CD4-positive, alpha-beta T cell (primary cell): ENCODE data around the gene LDLRAD4. TPM values are rescaled to one million over a fixed set of nuclear protein-coding genes. Genes with fewer than 3 reads are reported as not detected.

Experiments
- ATAC-seq: fragments of 200-7000 bp; cut with Tn5 transposase; one replicate; pipeline ENCODE4 v1.10.0; 2022; ENCODE audit warnings: mild to moderate bottlenecking; ENCODE audit not compliant: poor library complexity
- CTCF ChIA-PET: fragments of 350-600 bp; sonication (Branson Sonifier 250); formaldehyde crosslinking; loops from one replicate; lab custom pipeline; 2021; ENCODE audit warnings: antibody characterized with exemption, inconsistent platforms; lab: Charles Lee
- POLR2A ChIA-PET: fragments of 350-600 bp; sonication (Branson Sonifier 250); formaldehyde crosslinking; loops from one replicate; lab custom pipeline; 2021; ENCODE audit warnings: antibody characterized with exemption, inconsistent platforms; lab: Charles Lee
- DNase-seq, 14 experiments: peaks; one replicate each; pipeline ENCODE4 v3.0.0-alpha.2; 2013 to 2020; ENCODE audit warnings: mixed read lengths in 2 of 14
- H3K27ac ChIP-seq, 2 donors: one replicate each; pipeline versions ENCODE4 v1.5.1 to v1.7.0; 2013; ENCODE audit warnings: low read length in 2 of 2, low read depth in 1 of 2, mild to moderate bottlenecking in 1 of 2
- H3K27me3 ChIP-seq, 2 experiments: 1 replicate in 1 of 2; 2 replicates in 1 of 2; pipeline versions ENCODE4 v1.6.1 to v1.7.0; 2013; ENCODE audit warnings: low read length in 2 of 2, control low read depth in 1 of 2, mild to moderate bottlenecking in 1 of 2, moderate library complexity in 1 of 2; ENCODE audit not compliant: insufficient read depth in 2 of 2, control insufficient read depth in 1 of 2
- H3K36me3 ChIP-seq: one replicate; pipeline ENCODE4 v1.6.1; 2013; ENCODE audit warnings: low read length, control low read depth; ENCODE audit not compliant: insufficient read depth
- H3K4me1 ChIP-seq: one replicate; pipeline ENCODE4 v1.6.1; 2013; ENCODE audit warnings: low read length, control low read depth; ENCODE audit not compliant: insufficient read depth
- H3K4me3 ChIP-seq: one replicate; pipeline ENCODE4 v1.5.1; 2013; ENCODE audit warnings: mild to moderate bottlenecking, low read length, moderate library complexity
- H3K9me3 ChIP-seq, 2 experiments: 1 replicate in 1 of 2; 2 replicates in 1 of 2; pipeline versions ENCODE4 v1.6.1 to v1.7.0; 2013; ENCODE audit warnings: low read length in 2 of 2, mild to moderate bottlenecking in 2 of 2, control low read depth in 1 of 2, moderate library complexity in 1 of 2; ENCODE audit not compliant: control insufficient read depth in 1 of 2, insufficient read depth in 1 of 2
- H3K27ac Mint-ChIP-seq: one replicate; pipeline ENCODE4 v1.8.0; 2020; ENCODE audit warnings: mixed read lengths
- H3K27me3 Mint-ChIP-seq: one replicate; pipeline ENCODE4 v1.8.0; 2021; ENCODE audit warnings: mixed read lengths
- H3K36me3 Mint-ChIP-seq: one replicate; pipeline ENCODE4 v1.8.0; 2021; ENCODE audit warnings: low read depth, mixed read lengths
- H3K4me1 Mint-ChIP-seq: one replicate; pipeline ENCODE4 v1.8.0; 2021; ENCODE audit warnings: low read depth, mixed read lengths
- H3K4me3 Mint-ChIP-seq: one replicate; pipeline ENCODE4 v1.8.0; 2020; ENCODE audit warnings: mild to moderate bottlenecking, mixed read lengths
- H3K9me3 Mint-ChIP-seq: one replicate; pipeline ENCODE4 v1.8.0; 2020; ENCODE audit warnings: mixed read lengths
- CTCF ChIP-seq: fragments of 200-600 bp; IDR thresholded peaks from one replicate; pipeline ENCODE4 v1.8.0; 2022; ENCODE audit warnings: antibody characterized with exemption, mild to moderate bottlenecking
- intact Hi-C, 2 experiments: fragments of 100-400 bp; cut with DNase I in 1 of 2; cut with micrococcal nuclease in 1 of 2; formaldehyde crosslinking; loops; one replicate each; pipeline versions ENCODE4 v1.15.1 to v1.9.0; 2023 to 2025; cut with DNase I, micrococcal nuclease
- total RNA-seq, 174 experiments: library from RNA in 2 of 174; stranded (reverse) in 2 of 174; gene quantifications; one replicate each; pipeline ENCODE4 v1.2.3 and lab custom pipeline; 2021 to 2026

LDLRAD4 gene
- total RNA-seq, 2 experiments from 2014 or later, result 51.9 to 52.7 TPM

GRCh38 chr18:13418013-13418710 is 199.6 kb downstream of the LDLRAD4 start:
- no peak for ATAC-seq
- TF ChIP-seq CTCF, result no peak
- Histone ChIP-seq H3K4me1 (peaks cover 36% of the 10 kb centered on the region), H3K36me3 (no peaks in the 10 kb centered on the region), H3K4me3 (no peak overlapping the region), H3K27ac (no peak overlapping the region), H3K9me3 (no peaks in the 10 kb centered on the region), H3K27me3 (no peaks in the 10 kb centered on the region)
- intact Hi-C loops, result no loop called here
- POLR2A ChIA-PET, result no interaction called here
- Mint-ChIP-seq H3K36me3 (peaks cover 11% of the 10 kb centered on the region), H3K27ac (no peak overlapping the region), H3K4me1 (peaks cover 51% of the 10 kb centered on the region), H3K4me3 (no peak overlapping the region), H3K27me3 (no peaks in the 10 kb centered on the region), H3K9me3 (no peaks in the 10 kb centered on the region)
- CTCF ChIA-PET, result interaction anchor here (1.0 kb wide), 1 partner anchor 18 kb away, joined by 3 read pairs; no protein-coding TSS in a partner anchor
- DNase-seq, result no peak

DNA sequence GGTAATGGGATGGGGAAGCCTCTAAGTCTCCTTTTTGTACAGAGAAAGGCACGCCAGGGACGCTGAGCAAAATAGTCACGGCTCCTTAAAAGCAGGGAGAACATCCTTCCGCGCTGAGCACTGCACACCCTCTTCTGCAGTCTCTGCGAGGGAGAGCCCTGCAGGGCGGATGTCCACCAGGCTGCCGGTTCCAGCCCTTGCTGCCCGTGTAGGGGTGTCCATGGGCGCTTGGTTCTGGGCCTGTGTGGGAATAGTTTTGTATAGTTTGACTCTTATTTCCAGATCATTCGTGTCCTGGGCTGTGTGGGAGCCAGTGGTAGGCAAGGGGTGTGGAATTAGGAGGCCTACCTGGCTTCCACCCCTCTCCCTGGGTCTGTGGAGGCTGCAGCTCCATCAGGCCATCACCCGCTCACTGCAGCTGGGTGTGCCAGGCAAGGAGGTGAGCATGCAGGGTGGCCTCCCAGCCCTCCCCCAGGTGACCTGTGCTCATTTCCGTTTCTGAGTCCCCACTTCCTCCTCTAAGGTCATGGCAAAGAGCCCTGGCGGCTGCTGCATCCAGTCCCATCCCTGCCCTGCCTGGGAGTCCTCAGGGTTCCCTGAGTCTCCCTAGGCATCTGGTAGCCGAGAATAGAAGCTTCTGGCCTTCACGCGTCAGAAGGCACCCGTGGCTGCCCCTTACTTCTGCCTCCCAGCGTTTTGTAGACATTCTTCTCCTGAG is 202.6 kb downstream of the LDLRAD4 start:
- peak in 2 of 14 experiments; percentile 9 to 18 for DNase-seq
- TF ChIP-seq CTCF, result no peak
- Mint-ChIP-seq H3K4me3 (no peak overlapping the region), H3K27ac (no peak overlapping the region), H3K9me3 (no peaks in the 10 kb centered on the region), H3K4me1 (peaks cover 55% of the 10 kb centered on the region), H3K27me3 (no peaks in the 10 kb centered on the region), H3K36me3 (no peaks in the 10 kb centered on the region)
- ChIA-PET POLR2A (no interaction called here), CTCF (no interaction called here)
- H3K36me3 ChIP-seq, result no peaks in the 10 kb centered on the region
- H3K27ac ChIP-seq, result no peak overlapping the region
- intact Hi-C loops, result no loop called here
- H3K4me1 ChIP-seq, result peaks cover 33% of the 10 kb centered on the region
- H3K9me3 ChIP-seq, result no peaks in the 10 kb centered on the region
- H3K27me3 ChIP-seq, result no peaks in the 10 kb centered on the region
- ATAC-seq, result no peak
- H3K4me3 ChIP-seq, result no peak overlapping the region

DNA sequence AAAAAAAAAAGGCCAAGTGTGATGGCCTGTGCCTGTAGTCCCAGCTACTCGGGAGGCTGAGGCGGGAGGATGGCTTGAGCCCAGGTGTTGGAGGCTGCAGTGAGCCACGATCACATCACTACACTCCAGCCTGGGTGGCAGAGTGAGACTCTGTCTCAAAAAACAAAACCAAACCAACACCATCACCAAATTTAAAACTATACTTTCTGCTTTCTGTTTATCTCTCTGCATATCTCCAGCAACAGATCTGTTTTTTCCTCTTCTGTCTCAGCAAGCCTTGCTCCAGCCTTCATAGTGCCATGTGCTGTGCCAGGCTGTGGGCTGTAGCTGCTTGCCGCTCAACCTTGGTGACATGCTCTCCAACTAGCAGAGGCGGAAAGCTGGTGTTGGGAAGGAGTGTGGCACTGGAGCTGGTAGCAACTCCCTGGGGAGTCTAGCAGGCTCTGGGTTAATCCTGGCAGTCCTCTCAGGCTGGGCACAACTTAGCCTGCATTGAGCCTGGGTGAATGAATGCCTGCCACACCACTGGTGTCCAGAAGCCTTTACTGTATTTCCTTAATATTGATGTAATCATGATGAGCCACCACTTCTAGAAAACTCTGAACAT is 204.1 kb downstream of the LDLRAD4 start:
- intact Hi-C loops, result no loop called here
- CTCF ChIA-PET, result no interaction called here

More for the DNA sequence above, 204.1 kb downstream of the LDLRAD4 start:
- H3K27me3 Mint-ChIP-seq, result no peaks in the 10 kb centered on the region
- no peaks in the 10 kb centered on the region for H3K36me3 ChIP-seq
- no peak overlapping the region for H3K4me3 ChIP-seq
- TF ChIP-seq CTCF, result no peak
- ATAC-seq (no peak), DNase-seq (no peak)
- no peaks in the 10 kb centered on the region for H3K9me3 Mint-ChIP-seq
- no peak overlapping the region for H3K27ac Mint-ChIP-seq
- H3K4me3 Mint-ChIP-seq, result no peak overlapping the region
- H3K4me1 Mint-ChIP-seq, result peaks cover 49% of the 10 kb centered on the region
- no peaks in the 10 kb centered on the region for H3K9me3 ChIP-seq
- POLR2A ChIA-PET, result interaction anchor here (0.6 kb wide), 1 partner anchor 767 kb away, joined by 3 read pairs; no protein-coding TSS in a partner anchor
- H3K27me3 ChIP-seq, result no peaks in the 10 kb centered on the region
- H3K36me3 Mint-ChIP-seq, result no peaks in the 10 kb centered on the region
- no peak overlapping the region for H3K27ac ChIP-seq
- peaks cover 32% of the 10 kb centered on the region for H3K4me1 ChIP-seq
